ENCODE data around the gene DSP.

DSP gene

GRCh38 chr6:7630792-7631191 is 89.3 kb downstream of the DSP start:
- Histone ChIP-seq H3K27me3 (ENCODE audit: insufficient read depth, poor library complexity, severe bottlenecking) (no peaks in the 10 kb centered on the region), H3K4me3 (replicated peaks; ENCODE audit: insufficient read depth, low read length) (no peak overlapping the region), H3K27ac (replicated peaks) (no peak overlapping the region)
- no peak for DNase-seq (ENCODE audit: low read depth in 1 of 2, low spot score in 1 of 2)
- TF ChIP-seq SPI1 (IDR thresholded peaks at IDR 0.05; ENCODE audit: borderline replicate concordance, low read depth): no peak
- TF ChIP-seq POLR2AphosphoS5 (IDR thresholded peaks at IDR 0.05; ENCODE audit: low read depth): no peak
- no peak for TF ChIP-seq REST (IDR thresholded peaks at IDR 0.05; ENCODE audit: insufficient replicate concordance, low read depth)
- TF ChIP-seq CTCF (IDR thresholded peaks at IDR 0.05; ENCODE audit: insufficient read depth, low read length): no peak
- TF ChIP-seq GABPA (IDR thresholded peaks at IDR 0.05; ENCODE audit: low read depth): no peak

- Histone ChIP-seq H3K4me3 (replicated peaks; ENCODE audit: insufficient read depth, low read length) (no peak overlapping the region), H3K27ac (replicated peaks) (no peak overlapping the region), H3K27me3 (ENCODE audit: insufficient read depth, poor library complexity, severe bottlenecking) (no peaks in the 10 kb centered on the region)
- no peak for TF ChIP-seq POLR2AphosphoS5 (IDR thresholded peaks at IDR 0.05; ENCODE audit: low read depth)
- TF ChIP-seq GABPA (IDR thresholded peaks at IDR 0.05; ENCODE audit: low read depth): no peak
- TF ChIP-seq SPI1 (IDR thresholded peaks at IDR 0.05; ENCODE audit: borderline replicate concordance, low read depth): no peak
- no peak for TF ChIP-seq CTCF (IDR thresholded peaks at IDR 0.05; ENCODE audit: insufficient read depth, low read length)
- TF ChIP-seq REST (IDR thresholded peaks at IDR 0.05; ENCODE audit: insufficient replicate concordance, low read depth): no peak
- no peak for DNase-seq (ENCODE audit: low read depth in 1 of 2, low spot score in 1 of 2)
Measured at GRCh38 chr6:7631466-7631865, 90.0 kb downstream of the DSP start.

- no peak overlapping the region for H3K4me3 ChIP-seq (replicated peaks; ENCODE audit: insufficient read depth, low read length)
- TF ChIP-seq GABPA (IDR thresholded peaks at IDR 0.05; ENCODE audit: low read depth) (no peak), REST (IDR thresholded peaks at IDR 0.05; ENCODE audit: insufficient replicate concordance, low read depth) (no peak), POLR2AphosphoS5 (IDR thresholded peaks at IDR 0.05; ENCODE audit: low read depth) (no peak), SPI1 (IDR thresholded peaks at IDR 0.05; ENCODE audit: borderline replicate concordance, low read depth) (no peak), CTCF (IDR thresholded peaks at IDR 0.05; ENCODE audit: insufficient read depth, low read length) (no peak)
- DNase-seq (ENCODE audit: low read depth in 1 of 2, low spot score in 1 of 2): no peak
- no peaks in the 10 kb centered on the region for H3K27me3 ChIP-seq (ENCODE audit: insufficient read depth, poor library complexity, severe bottlenecking)
- H3K27ac ChIP-seq (replicated peaks): no peak overlapping the region
Measured at GRCh38 chr6:7632501-7633290, 91.2 kb downstream of the DSP start.
